Left lung (tissue), 10 donors: ENCODE measurements around the gene SLF2. TPM values are rescaled to one million over a fixed set of nuclear protein-coding genes. Genes with fewer than 3 reads are reported as not detected.

Experiments
- ATAC-seq: fragments of 200-7000 bp; cut with Tn5 transposase; one replicate; pipeline ENCODE4 v1.9.1; 2020; ENCODE audit warnings: moderate library complexity
- DNase-seq, 4 donors: peaks; one replicate each; pipeline ENCODE4 v3.0.0-alpha.2; 2013 to 2020
- H3K27ac ChIP-seq, 2 donors: fragments of 200-600 bp; sonication (generic) in 1 of 2; one replicate each; pipeline versions ENCODE4 v1.5.0 to v1.8.0; 2020 to 2021
- H3K27me3 ChIP-seq, 2 donors: fragments of 200-600 bp; sonication (generic) in 1 of 2; one replicate each; pipeline versions ENCODE4 v1.5.0 to v1.8.0; 2020 to 2021
- H3K36me3 ChIP-seq, 2 donors: fragments of 200-600 bp; sonication (generic) in 1 of 2; one replicate each; pipeline versions ENCODE4 v1.5.0 to v1.8.0; 2020 to 2021
- H3K4me1 ChIP-seq, 2 donors: fragments of 200-600 bp; one replicate each; pipeline ENCODE4 v1.8.0; 2021
- H3K4me3 ChIP-seq, 2 donors: fragments of 200-600 bp; sonication (generic) in 1 of 2; one replicate each; pipeline versions ENCODE4 v1.5.0 to v1.8.0; 2020 to 2021; ENCODE audit warnings: mild to moderate bottlenecking in 1 of 2
- H3K9me3 ChIP-seq, 2 donors: fragments of 200-600 bp; sonication (generic) in 1 of 2; one replicate each; pipeline versions ENCODE4 v1.5.0 to v1.8.0; 2020 to 2021
- CTCF ChIP-seq, 2 donors: fragments of 200-600 bp; sonication (generic) in 1 of 2; IDR thresholded peaks; one replicate each; pipeline versions ENCODE4 v1.5.0 to v1.8.0; 2021; ENCODE audit warnings: antibody characterized with exemption in 2 of 2
- intact Hi-C, 2 donors: fragments of 100-400 bp; cut with DNase I; formaldehyde crosslinking; loops; one replicate each; pipeline versions ENCODE4 v1.11.2 to v1.14.2; 2022
- polyA plus RNA-seq, 6 donors: library from polyadenylated mRNA; unstranded; fragments of 120-200 nt; gene quantifications; one replicate each; pipeline ENCODE4 v1.2.1, GENCODE V29; 2013; ENCODE audit not compliant: insufficient read length in 6 of 6
- total RNA-seq, 2 donors: library from RNA; stranded (reverse); fragmentation: NEBNext Ultra II Directional; extraction: Animal tissue kit (Norgen Biotek cat#: 25700); gene quantifications; one replicate each; pipeline ENCODE4 v1.2.1, GENCODE V29; 2021
- donor health status: DM: no; HTN: yes; CAD: no.
- donor health status: DM: no; HTN: no; CAD: no.

Gene SLF2
- total and polyA plus RNA-seq, 8 donors, result 26.4 to 70.7 (median 60.4) TPM

- no peak for TF ChIP-seq CTCF (IDR thresholded peaks at IDR 0.05)
- Histone ChIP-seq H3K4me3 (peak overlapping the region; percentile 88 to 100), H3K4me1 (peaks cover 13 to 36% of the 10 kb centered on the region in 2 donors), H3K9me3 (no peaks in the 10 kb centered on the region), H3K27me3 (no peaks in the 10 kb centered on the region), H3K36me3 (peaks cover 7 to 26% of the 10 kb centered on the region in 2 donors), H3K27ac (peak overlapping the region; percentile 94 to 95)
- intact Hi-C loops, result no loop called here
- DNase-seq, result no peak
- ATAC-seq, result no peak
Observed at GRCh38 chr10:100913470-100913865, 705 bp downstream of the SLF2 start.

GRCh38 chr10:100917071-100917470, 4.3 kb downstream of the SLF2 start:
- H3K27ac ChIP-seq, result no peak overlapping the region
- no peak for ATAC-seq
- no peaks in the 10 kb centered on the region for H3K27me3 ChIP-seq
- no peak for DNase-seq
- H3K36me3 ChIP-seq, result peaks cover 7 to 61% of the 10 kb centered on the region in 2 donors
- H3K9me3 ChIP-seq, result no peaks in the 10 kb centered on the region
- intact Hi-C loops, result no loop called here
- no peak overlapping the region for H3K4me3 ChIP-seq
- H3K4me1 ChIP-seq, result peaks cover 13 to 29% of the 10 kb centered on the region in 2 donors
- no peak for TF ChIP-seq CTCF (IDR thresholded peaks at IDR 0.05)

- no peak for ATAC-seq
- no peak overlapping the region for H3K27ac ChIP-seq
- no peak for DNase-seq
- H3K9me3 ChIP-seq, result no peaks in the 10 kb centered on the region
- no peak overlapping the region for H3K4me3 ChIP-seq
- intact Hi-C loops, result no loop called here
- peaks cover 0 to 9% of the 10 kb centered on the region in 2 donors for H3K4me1 ChIP-seq
- H3K36me3 ChIP-seq, result peaks cover 0 to 97% of the 10 kb centered on the region in 2 donors
- TF ChIP-seq CTCF (IDR thresholded peaks at IDR 0.05), result no peak
- no peaks in the 10 kb centered on the region for H3K27me3 ChIP-seq
Observed at GRCh38 chr10:100923580-100923979, 10.8 kb downstream of the SLF2 start.

- Histone ChIP-seq H3K36me3 (peaks cover 0 to 98% of the 10 kb centered on the region in 2 donors), H3K27me3 (no peaks in the 10 kb centered on the region), H3K4me1 (peaks cover 0 to 9% of the 10 kb centered on the region in 2 donors), H3K9me3 (no peaks in the 10 kb centered on the region), H3K4me3 (no peak overlapping the region), H3K27ac (no peak overlapping the region)
- ATAC-seq, result no peak
- no peak for TF ChIP-seq CTCF (IDR thresholded peaks at IDR 0.05)
- intact Hi-C loops, result no loop called here
- DNase-seq, result no peak
Observed at GRCh38 chr10:100927266-100927665, 14.5 kb downstream of the SLF2 start.

- Histone ChIP-seq H3K27me3 (no peaks in the 10 kb centered on the region), H3K36me3 (peaks cover 0 to 98% of the 10 kb centered on the region in 2 donors), H3K4me1 (peaks cover 0 to 9% of the 10 kb centered on the region in 2 donors), H3K4me3 (no peak overlapping the region), H3K27ac (no peak overlapping the region), H3K9me3 (no peaks in the 10 kb centered on the region)
- TF ChIP-seq CTCF (IDR thresholded peaks at IDR 0.05), result no peak
- intact Hi-C loops, result no loop called here
- DNase-seq, result no peak
- no peak for ATAC-seq
Observed at GRCh38 chr10:100928039-100928438, 15.3 kb downstream of the SLF2 start.
